WTC11 (cell line): ENCODE results near the gene VWDE. TPM values are rescaled to one million over a fixed set of nuclear protein-coding genes. Genes with fewer than 3 reads are reported as not detected.

Source experiments
- ATAC-seq: fragments of 200-7000 bp; cut with Tn5 transposase; 2 replicates; pipeline ENCODE4 v1.10.0; 2021; ENCODE audit warnings: mild to moderate bottlenecking, moderate library complexity
- CTCF ChIA-PET: fragments of 300-600 bp; sonication (Branson Sonifier 250); formaldehyde crosslinking; loops from one replicate; lab custom pipeline; 2021; ENCODE audit warnings: antibody characterized with exemption; lab: Charles Lee
- POLR2A ChIA-PET: fragments of 350-600 bp; sonication (Branson Sonifier 250); formaldehyde crosslinking; loops from one replicate; lab custom pipeline; 2021; ENCODE audit warnings: antibody characterized with exemption; lab: Charles Lee
- DNase-seq: peaks from one replicate; pipeline ENCODE4 v3.0.0; 2021; ENCODE audit warnings: low spot score
- H3K27ac Mint-ChIP-seq: 2 replicates; pipeline ENCODE4 v1.8.0; 2021; ENCODE audit warnings: mixed read lengths
- H3K27me3 Mint-ChIP-seq: 2 replicates; pipeline ENCODE4 v1.8.0; 2021; ENCODE audit warnings: low read depth, mild to moderate bottlenecking, moderate library complexity, mixed read lengths
- H3K36me3 Mint-ChIP-seq: 2 replicates; pipeline ENCODE4 v1.8.0; 2021; ENCODE audit warnings: mixed read lengths
- H3K4me1 Mint-ChIP-seq: 2 replicates; pipeline ENCODE4 v1.8.0; 2022; ENCODE audit warnings: mixed read lengths
- H3K4me3 Mint-ChIP-seq: 2 replicates; pipeline ENCODE4 v1.8.0; 2021; ENCODE audit warnings: mild to moderate bottlenecking, moderate library complexity, mixed read lengths
- H3K9me3 Mint-ChIP-seq: 2 replicates; pipeline ENCODE4 v1.8.0; 2021; ENCODE audit warnings: mixed read lengths
- AFF4 ChIP-seq: sonication (generic); formaldehyde crosslinking; IDR thresholded peaks from 2 replicates; pipeline ENCODE4 v1.8.1; 2023; ENCODE audit warnings: mild to moderate bottlenecking, missing genetic modification reagents, borderline replicate concordance
- ATF1 ChIP-seq: sonication (generic); formaldehyde crosslinking; IDR thresholded peaks from 2 replicates; pipeline ENCODE4 v1.8.1; 2023; ENCODE audit warnings: mild to moderate bottlenecking, moderate library complexity, missing genetic modification reagents
- CTCF ChIP-seq: fragments of 200-600 bp; IDR thresholded peaks from 2 replicates; pipeline ENCODE4 v1.8.0; 2022; ENCODE audit warnings: antibody characterized with exemption
- EMX1 ChIP-seq: fragments of 250-450 bp; sonication (Bioruptor Pico); IDR thresholded peaks from 2 replicates; pipeline ENCODE4 v1.8.0; 2021; ENCODE audit warnings: mild to moderate bottlenecking
- FOXK1 ChIP-seq: sonication (generic); formaldehyde crosslinking; IDR thresholded peaks from 2 replicates; pipeline ENCODE4 v1.8.0; 2022; ENCODE audit warnings: mild to moderate bottlenecking, moderate library complexity, missing genetic modification reagents
- HMGA2 ChIP-seq: fragments of 250-450 bp; sonication (Bioruptor Pico); IDR thresholded peaks from 2 replicates; pipeline ENCODE4 v1.4.0; 2021; ENCODE audit warnings: mild to moderate bottlenecking, moderate library complexity
- IRF1 ChIP-seq: sonication (generic); formaldehyde crosslinking; IDR thresholded peaks from 2 replicates; pipeline ENCODE4 v1.8.0; 2023; ENCODE audit warnings: missing genetic modification reagents
- IRF2 ChIP-seq: sonication (generic); formaldehyde crosslinking; IDR thresholded peaks from 2 replicates; pipeline ENCODE4 v1.8.0; 2022; ENCODE audit warnings: low read depth, missing genetic modification reagents, borderline replicate concordance
- NFYB ChIP-seq: sonication (generic); formaldehyde crosslinking; conservative IDR thresholded peaks from 2 replicates; pipeline ENCODE4 v1.8.0; 2022; ENCODE audit warnings: low read depth, missing genetic modification reagents
- NR1H2 ChIP-seq: sonication (generic); formaldehyde crosslinking; IDR thresholded peaks from 2 replicates; pipeline ENCODE4 v1.9.0; 2021; ENCODE audit warnings: mild to moderate bottlenecking, moderate library complexity, missing genetic modification reagents
- SMAD4 ChIP-seq: sonication (generic); formaldehyde crosslinking; IDR thresholded peaks from 2 replicates; pipeline ENCODE4 v1.8.0; 2022; ENCODE audit warnings: mild to moderate bottlenecking, missing genetic modification reagents
- SOX15 ChIP-seq: fragments of 250-450 bp; sonication (Bioruptor Pico); IDR thresholded peaks from 2 replicates; pipeline ENCODE4 v1.9.0; 2021; ENCODE audit warnings: mild to moderate bottlenecking
- TEAD4 ChIP-seq: sonication (generic); formaldehyde crosslinking; IDR thresholded peaks from 2 replicates; pipeline ENCODE4 v1.8.0; 2022; ENCODE audit warnings: mild to moderate bottlenecking, missing genetic modification reagents
- USF1 ChIP-seq: sonication (generic); formaldehyde crosslinking; IDR thresholded peaks from 2 replicates; pipeline ENCODE4 v1.8.0; 2022; ENCODE audit warnings: mild to moderate bottlenecking, missing genetic modification reagents
- ZBTB21 ChIP-seq: sonication (generic); formaldehyde crosslinking; IDR thresholded peaks from 2 replicates; pipeline ENCODE4 v1.8.1; 2023; ENCODE audit warnings: mild to moderate bottlenecking, missing genetic modification reagents, borderline replicate concordance
- ZSCAN18 ChIP-seq: fragments of 250-450 bp; sonication (Bioruptor Pico); IDR thresholded peaks from 2 replicates; pipeline ENCODE4 v2.1.2; 2022; ENCODE audit warnings: mild to moderate bottlenecking, moderate library complexity
- total RNA-seq: library from RNA; stranded (reverse); gene quantifications from 3 replicates; pipeline ENCODE4 v1.2.3, GENCODE V29; 2021
- TF ChIP-seq, protein P1 (sequence below): sonication (generic); formaldehyde crosslinking; IDR thresholded peaks from 2 replicates; pipeline ENCODE4 v1.8.1; 2023; ENCODE audit warnings: mild to moderate bottlenecking, missing genetic modification reagents
- TF ChIP-seq, protein P2 (sequence below): sonication (generic); formaldehyde crosslinking; IDR thresholded peaks from 2 replicates; pipeline ENCODE4 v1.8.0; 2023; ENCODE audit warnings: mild to moderate bottlenecking, missing genetic modification reagents

VWDE gene
- total RNA-seq, 1 experiment from 2014 or later = 21.0 TPM

GRCh38 chr7:12290761-12291160 lies 112.9 kb downstream of the VWDE start:
- H3K9me3 Mint-ChIP-seq = peaks cover 23% of the 10 kb centered on the region
- no peak overlapping the region for H3K4me3 Mint-ChIP-seq
- H3K36me3 Mint-ChIP-seq = peaks cover 21% of the 10 kb centered on the region
- H3K4me1 Mint-ChIP-seq = no peaks in the 10 kb centered on the region
- TF ChIP-seq NR1H2 (CRISPR knock-in tag) (no peak), USF1 (CRISPR knock-in tag) (no peak), SMAD4 (CRISPR knock-in tag) (no peak), SOX15 (CRISPR knock-in tag) (no peak), ZSCAN18 (CRISPR knock-in tag) (no peak), TEAD4 (CRISPR knock-in tag) (no peak), FOXK1 (no peak), IRF1 (no peak), AFF4 (CRISPR knock-in tag) (no peak), ZBTB21 (CRISPR knock-in tag) (no peak), IRF2 (CRISPR knock-in tag) (no peak), EMX1 (CRISPR knock-in tag) (no peak), CTCF (no peak), ATF1 (CRISPR knock-in tag) (no peak), NFYB (CRISPR knock-in tag) (no peak), HMGA2 (CRISPR knock-in tag) (no peak)
- TF ChIP-seq, protein P1, sequence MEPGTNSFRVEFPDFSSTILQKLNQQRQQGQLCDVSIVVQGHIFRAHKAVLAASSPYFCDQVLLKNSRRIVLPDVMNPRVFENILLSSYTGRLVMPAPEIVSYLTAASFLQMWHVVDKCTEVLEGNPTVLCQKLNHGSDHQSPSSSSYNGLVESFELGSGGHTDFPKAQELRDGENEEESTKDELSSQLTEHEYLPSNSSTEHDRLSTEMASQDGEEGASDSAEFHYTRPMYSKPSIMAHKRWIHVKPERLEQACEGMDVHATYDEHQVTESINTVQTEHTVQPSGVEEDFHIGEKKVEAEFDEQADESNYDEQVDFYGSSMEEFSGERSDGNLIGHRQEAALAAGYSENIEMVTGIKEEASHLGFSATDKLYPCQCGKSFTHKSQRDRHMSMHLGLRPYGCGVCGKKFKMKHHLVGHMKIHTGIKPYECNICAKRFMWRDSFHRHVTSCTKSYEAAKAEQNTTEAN (CRISPR knock-in tag) = no peak
- TF ChIP-seq, protein P2, sequence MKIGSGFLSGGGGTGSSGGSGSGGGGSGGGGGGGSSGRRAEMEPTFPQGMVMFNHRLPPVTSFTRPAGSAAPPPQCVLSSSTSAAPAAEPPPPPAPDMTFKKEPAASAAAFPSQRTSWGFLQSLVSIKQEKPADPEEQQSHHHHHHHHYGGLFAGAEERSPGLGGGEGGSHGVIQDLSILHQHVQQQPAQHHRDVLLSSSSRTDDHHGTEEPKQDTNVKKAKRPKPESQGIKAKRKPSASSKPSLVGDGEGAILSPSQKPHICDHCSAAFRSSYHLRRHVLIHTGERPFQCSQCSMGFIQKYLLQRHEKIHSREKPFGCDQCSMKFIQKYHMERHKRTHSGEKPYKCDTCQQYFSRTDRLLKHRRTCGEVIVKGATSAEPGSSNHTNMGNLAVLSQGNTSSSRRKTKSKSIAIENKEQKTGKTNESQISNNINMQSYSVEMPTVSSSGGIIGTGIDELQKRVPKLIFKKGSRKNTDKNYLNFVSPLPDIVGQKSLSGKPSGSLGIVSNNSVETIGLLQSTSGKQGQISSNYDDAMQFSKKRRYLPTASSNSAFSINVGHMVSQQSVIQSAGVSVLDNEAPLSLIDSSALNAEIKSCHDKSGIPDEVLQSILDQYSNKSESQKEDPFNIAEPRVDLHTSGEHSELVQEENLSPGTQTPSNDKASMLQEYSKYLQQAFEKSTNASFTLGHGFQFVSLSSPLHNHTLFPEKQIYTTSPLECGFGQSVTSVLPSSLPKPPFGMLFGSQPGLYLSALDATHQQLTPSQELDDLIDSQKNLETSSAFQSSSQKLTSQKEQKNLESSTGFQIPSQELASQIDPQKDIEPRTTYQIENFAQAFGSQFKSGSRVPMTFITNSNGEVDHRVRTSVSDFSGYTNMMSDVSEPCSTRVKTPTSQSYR (CRISPR knock-in tag) = no peak
- ChIA-PET CTCF (no interaction called here), POLR2A (no interaction called here)
- no peak overlapping the region for H3K27ac Mint-ChIP-seq
- DNase-seq (no peak), ATAC-seq (no peak)
- no peaks in the 10 kb centered on the region for H3K27me3 Mint-ChIP-seq
